GM19455 (cell line): ENCODE data around the gene TARDBP.
"Not testable (repeated sequence)": the region's sequence is repeated elsewhere in the genome, so short reads cannot be mapped to it uniquely, and the experiment has no call there.

Experiments used
- ATAC-seq: cut with Tn5 transposase; IDR thresholded peaks from one replicate; pipeline ENCODE4 v1.9.1; 2021; ENCODE audit not compliant: unreplicated experiment

Gene TARDBP

GRCh38 chr1:11042065-11042464, 29.6 kb downstream of the TARDBP start:
- ATAC-seq = no peak

GRCh38 chr1:11042995-11043874, 30.8 kb downstream of the TARDBP start:
- no peak for ATAC-seq

- ATAC-seq = no peak
Observed at GRCh38 chr1:11044086-11044848, 31.8 kb downstream of the TARDBP start.

- ATAC-seq = no peak
Observed at GRCh38 chr1:11044849-11045427, 32.5 kb downstream of the TARDBP start.

GRCh38 chr1:11045428-11046269, 33.2 kb downstream of the TARDBP start:
- no peak for ATAC-seq

- no peak for ATAC-seq
Observed at GRCh38 chr1:11046270-11046566, 33.8 kb downstream of the TARDBP start.

GRCh38 chr1:11046625-11047365, 34.3 kb downstream of the TARDBP start, which contains the start of gene MASP2:
Gene MASP2, minus strand, starts transcription at chr1:11047239. Its CDS starts 32 bp downstream, at chr1:11047207.
- ATAC-seq = no peak

- ATAC-seq = not testable (repeated sequence)
Observed at GRCh38 chr1:11051121-11051520, 38.7 kb downstream of the TARDBP start.

GRCh38 chr1:11051781-11052511, 39.5 kb downstream of the TARDBP start:
- ATAC-seq = no peak

- ATAC-seq = no peak
Observed at GRCh38 chr1:11052839-11053757, 40.6 kb downstream of the TARDBP start.

GRCh38 chr1:11053758-11054137, 41.3 kb downstream of the TARDBP start:
- ATAC-seq = no peak

GRCh38 chr1:11054181-11054580, 41.7 kb downstream of the TARDBP start:
- ATAC-seq = no peak

GRCh38 chr1:11054666-11055065, 42.2 kb downstream of the TARDBP start:
- ATAC-seq = no peak

GRCh38 chr1:11055676-11056075, 43.2 kb downstream of the TARDBP start:
- no peak for ATAC-seq

GRCh38 chr1:11056504-11056903, 44.0 kb downstream of the TARDBP start:
- no peak for ATAC-seq

GRCh38 chr1:11057477-11057876, 45.0 kb downstream of the TARDBP start:
- no peak for ATAC-seq

GRCh38 chr1:11058026-11058425, 45.6 kb downstream of the TARDBP start:
- no peak for ATAC-seq

- ATAC-seq = no peak
Observed at GRCh38 chr1:11058595-11059154, 46.2 kb downstream of the TARDBP start.
